IgD-negative memory B cell (primary cell): ENCODE measurements around the gene ZNF248. TPM values are rescaled to one million over a fixed set of nuclear protein-coding genes. Genes with fewer than 3 reads are reported as not detected.
"Not testable (repeated sequence)": the region's sequence is repeated elsewhere in the genome, so short reads cannot be mapped to it uniquely, and the experiment has no call there.

ENCODE experiments used
- H3K27ac Mint-ChIP-seq, 3 donors: one replicate each; pipeline ENCODE4 v1.8.0; 2020 to 2022; ENCODE audit warnings: mild to moderate bottlenecking in 3 of 3, mixed read lengths in 3 of 3, moderate library complexity in 1 of 3
- H3K27me3 Mint-ChIP-seq: one replicate; pipeline ENCODE4 v1.8.0; 2021; ENCODE audit warnings: mixed read lengths
- H3K36me3 Mint-ChIP-seq: one replicate; pipeline ENCODE4 v1.8.0; 2020; ENCODE audit warnings: mild to moderate bottlenecking, mixed read lengths
- H3K4me1 Mint-ChIP-seq, 3 donors: one replicate each; pipeline ENCODE4 v1.8.0; 2020 to 2022; ENCODE audit warnings: mixed read lengths in 3 of 3, mild to moderate bottlenecking in 1 of 3
- H3K4me3 Mint-ChIP-seq, 4 donors: one replicate each; pipeline ENCODE4 v1.8.0; 2020 to 2022; ENCODE audit warnings: mild to moderate bottlenecking in 4 of 4, mixed read lengths in 4 of 4, moderate library complexity in 3 of 4
- H3K9me3 Mint-ChIP-seq, 3 donors: one replicate each; pipeline ENCODE4 v1.8.0; 2020 to 2021; ENCODE audit warnings: mixed read lengths in 3 of 3, mild to moderate bottlenecking in 1 of 3
- polyA plus RNA-seq: library from polyadenylated mRNA; unstranded; fragments of 300-500 nt; fragmentation: Illumina TruSeq; gene quantifications from one replicate; pipeline ENCODE4 v1.2.3, GENCODE V29; 2021

The ZNF248 gene
- 8.8 TPM for polyA plus RNA-seq

- peaks cover 17 to 32% (median 24%) of the 10 kb centered on the region in 3 donors for H3K4me1 Mint-ChIP-seq
- H3K36me3 Mint-ChIP-seq, result peaks cover 3% of the 10 kb centered on the region
- peak within 1 kb of the TSS; percentile 88 to 99 (median 98) for H3K27ac Mint-ChIP-seq
- no peaks in the 10 kb centered on the region for H3K27me3 Mint-ChIP-seq
- no peaks in the 10 kb centered on the region for H3K9me3 Mint-ChIP-seq
- H3K4me3 Mint-ChIP-seq, result peak within 1 kb of the TSS; percentile 90 to 99 (median 97)
Measured at GRCh38 chr10:37857287-37858211, at the start of gene ZNF248. Gene ZNF248 (minus strand): TSS chr10:37857610. CDS start chr10:37856310, 1,300 bp downstream.

- Mint-ChIP-seq H3K27me3 (no peaks in the 10 kb centered on the region), H3K27ac (no peak overlapping the region), H3K9me3 (peaks cover 4 to 20% (median 5%) of the 10 kb centered on the region in 3 donors), H3K4me1 (no peaks in the 10 kb centered on the region), H3K4me3 (no peak overlapping the region), H3K36me3 (no peaks in the 10 kb centered on the region)
Measured at GRCh38 chr10:37906382-37906781, 49.0 kb upstream of the ZNF248 start.

DNA sequence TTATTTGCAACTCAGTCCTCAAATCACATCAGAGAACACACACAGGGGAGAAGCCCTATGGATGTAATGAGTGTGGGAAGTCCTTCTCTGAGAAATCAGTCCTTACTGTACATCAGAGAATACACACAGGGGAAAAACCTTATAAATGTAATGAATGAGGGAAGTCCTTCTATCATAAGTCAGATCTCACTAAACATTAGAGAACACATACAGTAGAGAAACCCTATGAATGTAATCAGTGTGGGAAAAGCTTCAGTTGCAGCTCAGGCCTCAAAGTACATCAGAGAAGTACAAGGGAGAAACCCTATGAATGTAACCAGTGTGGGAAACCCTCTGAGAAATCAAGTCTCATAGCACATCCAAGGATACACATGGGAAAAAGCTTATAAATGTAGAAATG lies 39.0 kb upstream of the ZNF248 start:
- Mint-ChIP-seq H3K36me3 (no peaks in the 10 kb centered on the region), H3K27ac (no peak overlapping the region), H3K27me3 (no peaks in the 10 kb centered on the region), H3K4me1 (no peaks in the 10 kb centered on the region), H3K4me3 (no peak overlapping the region), H3K9me3 (peaks cover 5 to 26% (median 8%) of the 10 kb centered on the region in 3 donors)

- no peak overlapping the region for H3K27ac Mint-ChIP-seq
- H3K36me3 Mint-ChIP-seq, result no peaks in the 10 kb centered on the region
- no peaks in the 10 kb centered on the region for H3K27me3 Mint-ChIP-seq
- peaks cover 7 to 33% (median 8%) of the 10 kb centered on the region in 3 donors for H3K9me3 Mint-ChIP-seq
- H3K4me1 Mint-ChIP-seq, result no peaks in the 10 kb centered on the region
- H3K4me3 Mint-ChIP-seq, result no peak overlapping the region
Measured at GRCh38 chr10:37895674-37896073, 38.3 kb upstream of the ZNF248 start.

- Mint-ChIP-seq H3K4me3 (no peak overlapping the region), H3K4me1 (no peaks in the 10 kb centered on the region), H3K36me3 (peaks cover 6% of the 10 kb centered on the region), H3K27me3 (peaks cover 1% of the 10 kb centered on the region), H3K27ac (no peak overlapping the region), H3K9me3 (peaks cover 3 to 15% (median 9%) of the 10 kb centered on the region in 3 donors)
Measured at GRCh38 chr10:37885850-37886249, 28.4 kb upstream of the ZNF248 start.

DNA sequence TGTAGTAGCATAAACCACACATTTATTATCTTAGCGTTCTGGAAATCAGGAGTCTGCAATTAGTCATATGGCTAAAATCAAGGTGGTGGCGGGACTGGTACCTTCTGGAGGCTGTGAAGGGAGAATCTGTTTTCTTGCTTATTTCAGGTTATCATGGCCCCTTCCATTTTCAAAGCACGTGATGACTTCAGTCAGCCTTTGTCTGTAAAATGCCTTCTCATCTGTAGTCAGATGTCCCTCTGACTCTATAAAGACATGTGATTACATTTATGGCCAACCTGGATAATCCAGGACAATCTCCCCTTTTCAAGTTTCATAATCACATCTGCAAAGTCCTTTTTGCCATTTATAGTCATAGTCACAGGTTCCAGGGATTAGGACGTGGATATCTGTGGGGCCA lies 15.5 kb upstream of the ZNF248 start:
- H3K4me3 Mint-ChIP-seq, result no peak overlapping the region
- H3K36me3 Mint-ChIP-seq, result no peaks in the 10 kb centered on the region
- no peak overlapping the region for H3K27ac Mint-ChIP-seq
- no peaks in the 10 kb centered on the region for H3K27me3 Mint-ChIP-seq
- no peaks in the 10 kb centered on the region for H3K4me1 Mint-ChIP-seq
- peaks cover 0 to 4% (median 0%) of the 10 kb centered on the region in 3 donors for H3K9me3 Mint-ChIP-seq

DNA sequence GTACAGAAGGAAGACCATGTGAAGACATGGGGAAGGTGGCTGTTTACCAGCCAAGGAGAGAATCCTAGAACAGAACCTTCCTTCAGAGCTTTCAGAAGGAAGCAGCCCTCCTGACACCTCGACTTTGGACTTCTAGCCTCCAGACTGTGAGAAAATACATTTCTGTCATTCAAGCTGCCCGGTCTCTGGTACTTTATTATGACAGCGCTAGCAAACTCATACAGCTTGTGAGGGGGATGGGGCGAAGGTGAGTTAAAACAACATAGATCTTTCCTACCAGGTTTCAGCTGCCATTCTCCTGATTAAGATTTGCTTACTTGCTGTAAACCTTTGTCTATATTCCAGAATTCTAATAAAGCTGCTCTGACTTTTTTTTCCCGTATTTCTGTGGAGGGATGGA lies 14.9 kb upstream of the ZNF248 start:
- Mint-ChIP-seq H3K27ac (no peak overlapping the region), H3K9me3 (peaks cover 0 to 4% (median 0%) of the 10 kb centered on the region in 3 donors), H3K4me3 (no peak overlapping the region), H3K4me1 (no peaks in the 10 kb centered on the region), H3K36me3 (no peaks in the 10 kb centered on the region), H3K27me3 (no peaks in the 10 kb centered on the region)

DNA sequence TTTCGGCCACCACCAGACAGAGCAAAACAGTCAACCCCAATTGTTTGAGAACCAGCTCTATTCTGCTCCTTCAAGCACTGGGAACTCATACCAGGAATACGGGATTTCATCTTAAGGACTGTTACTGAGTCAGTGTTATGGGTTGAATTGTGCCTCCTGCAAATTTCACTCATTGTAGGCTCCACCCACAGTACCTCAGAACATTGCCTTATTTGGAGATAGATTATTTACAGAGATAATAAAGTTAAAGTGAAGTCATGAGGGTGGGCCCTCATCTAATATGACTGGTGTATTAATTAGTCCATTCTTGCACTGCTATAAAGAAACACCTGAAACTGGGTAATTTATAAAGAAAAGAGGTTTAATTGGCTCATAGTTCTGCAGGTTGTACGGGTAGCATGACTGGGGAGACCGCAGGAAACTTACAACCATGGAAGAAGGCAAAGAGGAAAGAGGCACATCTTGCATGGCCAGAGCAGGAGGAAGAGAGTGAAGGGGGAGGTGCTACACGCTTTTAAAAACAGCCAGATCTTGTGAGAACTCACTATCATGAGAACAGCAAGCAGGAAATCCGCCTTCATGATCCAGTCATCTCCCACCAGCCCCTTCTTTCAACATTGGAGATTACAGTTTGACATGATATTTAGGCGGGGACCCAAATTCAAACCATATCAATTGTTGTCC lies 14.3 kb upstream of the ZNF248 start:
- Mint-ChIP-seq H3K9me3 (peaks cover 0 to 4% (median 0%) of the 10 kb centered on the region in 3 donors), H3K27ac (peak overlapping the region in 1 of 3 donors; percentile 31), H3K4me3 (no peak overlapping the region)

GRCh38 chr10:37871143-37871542 lies 13.7 kb upstream of the ZNF248 start:
- no peak overlapping the region for H3K4me3 Mint-ChIP-seq
- peaks cover 0 to 4% (median 0%) of the 10 kb centered on the region in 3 donors for H3K9me3 Mint-ChIP-seq
- peaks cover 1 to 7% (median 6%) of the 10 kb centered on the region in 3 donors for H3K4me1 Mint-ChIP-seq
- no peaks in the 10 kb centered on the region for H3K27me3 Mint-ChIP-seq
- H3K27ac Mint-ChIP-seq, result peak overlapping the region in 1 of 3 donors; percentile 31
- no peaks in the 10 kb centered on the region for H3K36me3 Mint-ChIP-seq

More for the DNA sequence above, 14.3 kb upstream of the ZNF248 start:
- H3K36me3 Mint-ChIP-seq, result no peaks in the 10 kb centered on the region
- H3K4me1 Mint-ChIP-seq, result peaks cover 0 to 1% (median under 1%) of the 10 kb centered on the region in 3 donors
- H3K27me3 Mint-ChIP-seq, result no peaks in the 10 kb centered on the region

DNA sequence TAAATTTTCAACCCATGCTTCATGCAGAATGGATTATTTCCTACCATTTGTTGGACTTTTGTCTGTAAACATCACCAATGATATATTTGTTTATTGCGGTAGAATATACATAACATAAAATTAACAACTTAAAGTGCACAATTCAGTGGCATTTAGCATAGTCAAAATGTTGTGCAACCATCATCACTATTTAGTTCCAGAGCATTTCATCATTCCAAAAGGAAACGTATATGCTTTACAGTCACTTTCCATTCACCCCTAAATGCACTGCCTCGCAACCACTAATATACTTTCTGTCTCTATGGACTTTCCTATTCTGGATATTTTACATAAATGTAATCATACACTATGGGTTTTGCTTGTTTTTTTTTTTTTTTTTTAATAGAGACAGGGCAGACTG lies 11.4 kb upstream of the ZNF248 start:
- peaks cover 0 to 4% (median 0%) of the 10 kb centered on the region in 3 donors for H3K9me3 Mint-ChIP-seq
- H3K27ac Mint-ChIP-seq, result no peak overlapping the region
- H3K27me3 Mint-ChIP-seq, result no peaks in the 10 kb centered on the region
- no peaks in the 10 kb centered on the region for H3K36me3 Mint-ChIP-seq
- H3K4me1 Mint-ChIP-seq, result peaks cover 7 to 14% (median 11%) of the 10 kb centered on the region in 3 donors
- H3K4me3 Mint-ChIP-seq, result no peak overlapping the region

- H3K9me3 Mint-ChIP-seq, result peaks cover 0 to 4% (median 0%) of the 10 kb centered on the region in 3 donors
- H3K4me1 Mint-ChIP-seq, result peaks cover 7 to 15% (median 11%) of the 10 kb centered on the region in 3 donors
- H3K4me3 Mint-ChIP-seq, result peak overlapping the region in 3 of 4 donors; percentile 1 to 50 (median 31)
- H3K36me3 Mint-ChIP-seq, result no peaks in the 10 kb centered on the region
- H3K27ac Mint-ChIP-seq, result peak overlapping the region; percentile 52 to 95 (median 94)
- H3K27me3 Mint-ChIP-seq, result no peaks in the 10 kb centered on the region
Measured at GRCh38 chr10:37865957-37866803, 8.8 kb upstream of the ZNF248 start.

GRCh38 chr10:37865264-37865663 lies 7.9 kb upstream of the ZNF248 start:
- H3K4me1 Mint-ChIP-seq, result peaks cover 7 to 15% (median 11%) of the 10 kb centered on the region in 3 donors
- H3K4me3 Mint-ChIP-seq, result no peak overlapping the region
- H3K36me3 Mint-ChIP-seq, result no peaks in the 10 kb centered on the region
- peaks cover 0 to 1% (median 0%) of the 10 kb centered on the region in 3 donors for H3K9me3 Mint-ChIP-seq
- no peaks in the 10 kb centered on the region for H3K27me3 Mint-ChIP-seq
- H3K27ac Mint-ChIP-seq, result no peak overlapping the region

DNA sequence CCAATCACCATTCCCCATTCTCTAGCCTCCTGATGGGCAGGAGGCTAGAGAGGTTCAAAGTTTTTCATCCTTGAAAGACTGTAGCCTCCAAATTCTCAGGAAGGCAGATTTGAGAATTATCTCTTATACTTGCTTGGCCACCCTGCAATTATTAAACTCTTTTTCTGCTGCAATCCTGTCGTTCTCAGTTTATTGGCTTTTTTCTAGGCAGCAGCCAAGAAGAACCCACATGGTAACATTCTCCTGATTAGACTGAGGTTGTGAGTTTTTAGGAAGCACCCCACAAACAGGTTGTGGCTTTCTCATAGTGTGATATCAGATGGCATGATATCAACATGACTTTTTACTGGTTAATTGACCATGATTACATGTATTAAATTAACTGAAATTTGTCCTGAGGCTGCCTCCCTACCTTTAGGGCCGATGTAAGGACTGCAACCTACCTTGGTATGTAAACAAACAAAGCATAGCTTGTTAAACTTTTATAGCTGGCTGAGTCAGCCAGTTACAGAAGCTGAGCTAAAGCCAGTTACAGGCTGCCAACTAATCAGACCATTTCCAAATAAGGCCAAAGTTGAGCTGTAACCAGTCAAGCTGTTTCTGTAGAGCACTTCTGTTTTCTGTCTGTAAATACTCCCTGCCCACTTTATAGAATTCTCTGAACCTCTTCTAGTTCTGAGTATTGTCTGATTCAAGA lies 3.2 kb upstream of the ZNF248 start:
- Mint-ChIP-seq H3K27ac (peak overlapping the region in 1 of 3 donors; percentile 76), H3K27me3 (no peaks in the 10 kb centered on the region), H3K36me3 (no peaks in the 10 kb centered on the region), H3K4me1 (peaks cover 11 to 12% (median 12%) of the 10 kb centered on the region in 3 donors), H3K9me3 (no peaks in the 10 kb centered on the region), H3K4me3 (peak overlapping the region in 1 of 4 donors; percentile 71)

GRCh38 chr10:37859270-37859669 lies 1.9 kb upstream of the ZNF248 start:
- Mint-ChIP-seq H3K27ac (peak overlapping the region in 1 of 3 donors; percentile 88), H3K4me1 (peaks cover 17 to 21% (median 21%) of the 10 kb centered on the region in 3 donors), H3K4me3 (peak overlapping the region in 1 of 4 donors; percentile 90)
- not testable (repeated sequence) for H3K9me3 Mint-ChIP-seq, H3K27me3 Mint-ChIP-seq, H3K36me3 Mint-ChIP-seq
